ENCODE measurements around the gene CRACR2A. TPM values are rescaled to one million over a fixed set of nuclear protein-coding genes. Genes with fewer than 3 reads are reported as not detected.

CRACR2A gene
- total and polyA plus RNA-seq, 2 of the 8 experiments (the other 6 are each of a cell fraction or from before 2014, with no cell fraction given): 0.85 to 3.2 TPM

GRCh38 chr12:3681595-3682061 lies 71.3 kb downstream of the CRACR2A start:
- H3K79me2 ChIP-seq (ENCODE audit: control insufficient read depth in 1 of 2, insufficient read depth in 2 of 2, low read length in 2 of 2): no peaks in the 10 kb centered on the region
- ChIA-PET CTCF (ENCODE audit: partially characterized antibody) (interaction anchor here (0.8 to 7.7 kb wide), 16 partner anchors 8 to 381 kb away, joined by 3 to 39 read pairs (median 5); no protein-coding TSS in a partner anchor), POLR2A (ENCODE audit: partially characterized antibody) (no interaction called here)
- H3K4me1 ChIP-seq (replicated peaks in 1 of 4; ENCODE audit: control insufficient read depth in 3 of 4, insufficient read depth in 4 of 4, low read length in 3 of 4): no peaks in the 10 kb centered on the region
- no peak for DNase-seq (ENCODE audit: low read depth in 1 of 2, low spot score in 2 of 2)
- FAIRE-seq: no peak
- no peak overlapping the region for H2BK5ac ChIP-seq (ENCODE audit: low read depth, low read length)
- H2BK120ac ChIP-seq (replicated peaks; ENCODE audit: low read depth, low read length): no peak overlapping the region
- H4K8ac ChIP-seq (ENCODE audit: extremely low read depth, insufficient read depth, low read length): no peak overlapping the region
- H3K4me2 ChIP-seq (ENCODE audit: insufficient read depth in 1 of 2, low read depth in 2 of 2, low read length in 2 of 2): no peak overlapping the region
- H3K79me1 ChIP-seq (ENCODE audit: low read depth, low read length): no peaks in the 10 kb centered on the region
- H4K91ac ChIP-seq (replicated peaks; ENCODE audit: insufficient read length, low read length): no peak overlapping the region
- H3K9me3 ChIP-seq (ENCODE audit: insufficient read depth in 2 of 2, low read depth in 1 of 2, low read length in 1 of 2): no peaks in the 10 kb centered on the region
- no peak overlapping the region for H3K27ac ChIP-seq (ENCODE audit: low read depth, low read length)
- no peak overlapping the region for H3K23ac ChIP-seq (ENCODE audit: insufficient read length)
- H2AK5ac ChIP-seq (ENCODE audit: low read depth, low read length): no peak overlapping the region
- WGBS, 2 experiments (ENCODE audit: extremely low coverage in 1 of 2, insufficient coverage in 1 of 2, insufficient read length in 1 of 2, insufficient replicate concordance in 2 of 2, low coverage in 1 of 2, low lambda C conversion rate in 2 of 2, missing lambda C conversion rate in 1 of 2): 92% methylated on average over 6 of the region's 6 CpGs; no CpG with 5 or more reads in 1 of the 2 experiments
- no peak overlapping the region for H3K14ac ChIP-seq (ENCODE audit: insufficient read length)
- no peak overlapping the region for H3K9ac ChIP-seq (replicated peaks in 1 of 4; ENCODE audit: extremely low read depth in 1 of 4, low read depth in 3 of 4, low read length in 3 of 4)
- no peaks in the 10 kb centered on the region for H3K36me3 ChIP-seq (ENCODE audit: control insufficient read depth in 2 of 4, insufficient read depth in 4 of 4, low read length in 3 of 4)
- no peaks in the 10 kb centered on the region for H3K23me2 ChIP-seq (ENCODE audit: low read depth, low read length)
- no peak overlapping the region for H4K5ac ChIP-seq (ENCODE audit: insufficient read length, low read depth, low read length)
- H2BK15ac ChIP-seq (ENCODE audit: low read length): no peak overlapping the region
- no peak overlapping the region for H3K18ac ChIP-seq (ENCODE audit: extremely low read depth, low read length)
- no peak overlapping the region for H2BK12ac ChIP-seq (ENCODE audit: low read depth, low read length)
- H4K20me1 ChIP-seq (replicated peaks in 1 of 2; ENCODE audit: control insufficient read depth in 1 of 2, insufficient read depth in 2 of 2, low read length in 2 of 2): no peaks in the 10 kb centered on the region
- no peak overlapping the region for H3K4ac ChIP-seq (replicated peaks; ENCODE audit: insufficient read length, low read depth, low read length)
- H3K56ac ChIP-seq (replicated peaks; ENCODE audit: insufficient read length, low read depth, low read length): no peak overlapping the region
- no peak overlapping the region for H2BK20ac ChIP-seq (ENCODE audit: low read length)
- H2AFZ ChIP-seq (ENCODE audit: low read length): no peak overlapping the region
- no peaks in the 10 kb centered on the region for H3K27me3 ChIP-seq (replicated peaks in 1 of 4; ENCODE audit: control insufficient read depth in 3 of 4, extremely low read depth in 1 of 4, insufficient read depth in 3 of 4, low read length in 3 of 4)
- no peak overlapping the region for H3K4me3 ChIP-seq (ENCODE audit: extremely low read depth in 1 of 4, insufficient read depth in 2 of 4, low read depth in 3 of 4, low read length in 4 of 4)
- TF ChIP-seq SP1 (IDR thresholded peaks at IDR 0.05; ENCODE audit: low read depth, low read length): no peak
- TF ChIP-seq EGR1 (IDR thresholded peaks at IDR 0.05; ENCODE audit: borderline replicate concordance, low read depth, low read length): no peak
- no peak for TF ChIP-seq ATF3 (IDR thresholded peaks at IDR 0.05; ENCODE audit: insufficient read depth, low read depth, low read length)
- TF ChIP-seq SP2 (IDR thresholded peaks at IDR 0.05; ENCODE audit: low read length): no peak
- no peak for TF ChIP-seq SRF (IDR thresholded peaks at IDR 0.05; ENCODE audit: low read depth, low read length)
- TF ChIP-seq TAF1 (IDR thresholded peaks at IDR 0.05; ENCODE audit: low read depth, low read length): no peak
- TF ChIP-seq RBBP5 (IDR thresholded peaks at IDR 0.05; ENCODE audit: borderline replicate concordance, low read depth, low read length): no peak
- TF ChIP-seq SAP30 (IDR thresholded peaks at IDR 0.05; ENCODE audit: insufficient read depth, insufficient replicate concordance, low read length): no peak
- TF ChIP-seq FOSL1 (IDR thresholded peaks at IDR 0.05; ENCODE audit: insufficient read depth, low read depth, low read length): no peak
- TF ChIP-seq USF2 (IDR thresholded peaks at IDR 0.05; ENCODE audit: low read length): no peak
- no peak for TF ChIP-seq SIN3A (conservative IDR thresholded peaks at IDR 0.05 in 1 of 2, IDR thresholded peaks at IDR 0.05 in 1 of 2; ENCODE audit: low read depth in 1 of 2, low read length in 2 of 2)
- no peak for TF ChIP-seq NRF1 (IDR thresholded peaks at IDR 0.05; ENCODE audit: low read depth, low read length)
